GM19372 (cell line): ENCODE measurements around the gene RBP7.

ENCODE experiments used
- ATAC-seq: cut with Tn5 transposase; IDR thresholded peaks from one replicate; pipeline ENCODE4 v1.9.1; 2021; ENCODE audit warnings: mild to moderate bottlenecking, low read depth, moderate library complexity; ENCODE audit not compliant: unreplicated experiment

RBP7 gene

GRCh38 chr1:10064416-10065343, 67.7 kb downstream of the RBP7 start:
- ATAC-seq = no peak

- no peak for ATAC-seq
Measured at GRCh38 chr1:10065344-10065685, 68.3 kb downstream of the RBP7 start.
